GOT3 (cell line): ENCODE data around the gene TERT.
"Not testable (repeated sequence)": the region's sequence is repeated elsewhere in the genome, so short reads cannot be mapped to it uniquely, and the experiment has no call there.

Experiments
- DNase-seq: peaks from one replicate; lab custom pipeline; 2025; ENCODE audit warnings: mixed read lengths; lab: John Stamatoyannopoulos, UW

Gene TERT

DNA sequence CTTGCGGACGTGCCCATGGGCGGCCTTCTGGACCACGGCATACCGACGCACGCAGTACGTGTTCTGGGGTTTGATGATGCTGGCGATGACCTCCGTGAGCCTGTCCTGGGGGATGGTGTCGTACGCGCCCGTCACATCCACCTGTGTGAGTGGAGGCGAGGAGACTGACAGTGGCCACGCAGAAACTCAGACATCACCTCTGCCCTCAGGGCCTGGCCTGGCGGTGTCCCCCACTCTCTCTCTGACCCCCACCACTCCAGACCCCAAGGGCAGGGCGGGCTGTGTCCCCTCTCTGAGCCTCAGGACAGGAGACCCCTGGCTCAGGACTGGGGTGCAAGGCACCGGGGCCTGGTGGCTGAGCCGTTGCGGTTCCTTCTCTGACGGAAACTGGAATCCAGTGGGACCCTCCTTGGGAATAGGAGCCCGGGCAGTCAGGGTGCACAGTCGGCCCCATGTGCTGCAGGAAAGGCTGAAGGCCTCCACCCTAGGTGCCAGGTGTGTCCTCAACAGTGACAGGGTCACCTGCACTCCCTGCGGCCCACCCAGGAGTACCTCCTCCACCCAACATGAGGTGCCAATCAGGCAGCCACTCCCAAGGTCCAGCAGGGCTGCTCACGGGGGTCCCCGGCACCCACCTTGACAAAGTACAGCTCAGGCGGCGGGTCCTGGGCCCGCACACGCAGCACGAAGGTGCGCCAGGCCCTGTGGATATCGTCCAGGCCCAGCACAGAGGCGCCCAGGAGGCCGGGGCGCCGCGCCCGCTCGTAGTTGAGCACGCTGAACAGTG, 16.0 kb downstream of the TERT start:
- no peak for DNase-seq

DNA sequence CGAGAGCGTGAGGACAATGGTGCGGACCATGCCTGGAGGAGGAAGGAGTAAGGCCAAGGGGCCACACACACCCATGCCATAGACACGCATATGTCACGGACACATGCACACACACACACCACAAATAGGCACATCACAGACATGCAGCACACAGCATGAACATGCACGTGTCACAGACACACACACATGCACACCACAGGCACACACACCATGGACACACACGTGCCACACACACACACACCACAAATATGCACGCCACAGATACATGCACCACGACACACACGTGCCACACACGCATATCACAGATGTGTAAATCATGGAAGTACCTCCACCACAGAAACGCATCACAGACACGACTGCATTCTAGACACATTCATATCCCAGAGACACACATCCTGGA, 16.7 kb downstream of the TERT start:
- no peak for DNase-seq

DNA sequence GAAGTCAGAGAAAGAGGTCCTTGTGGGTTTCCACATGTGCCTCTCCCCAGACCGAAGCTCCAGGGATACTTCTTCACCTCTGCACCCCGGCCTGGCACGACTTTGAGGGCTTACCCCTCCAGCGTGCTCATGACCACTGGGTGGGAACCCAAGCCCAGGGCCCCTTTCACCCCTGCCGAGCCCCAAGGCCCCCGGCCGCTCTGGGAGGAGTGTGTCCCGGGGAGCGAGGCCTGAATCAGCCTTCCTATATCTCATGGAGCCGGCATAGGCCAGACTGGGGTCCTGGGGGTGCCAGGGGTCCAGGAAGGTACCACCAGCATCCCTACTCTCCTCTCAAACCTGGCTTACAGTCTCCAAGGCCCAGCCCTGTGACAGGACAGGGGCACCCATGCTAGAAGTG, 17.1 kb downstream of the TERT start:
- no peak for DNase-seq

DNA sequence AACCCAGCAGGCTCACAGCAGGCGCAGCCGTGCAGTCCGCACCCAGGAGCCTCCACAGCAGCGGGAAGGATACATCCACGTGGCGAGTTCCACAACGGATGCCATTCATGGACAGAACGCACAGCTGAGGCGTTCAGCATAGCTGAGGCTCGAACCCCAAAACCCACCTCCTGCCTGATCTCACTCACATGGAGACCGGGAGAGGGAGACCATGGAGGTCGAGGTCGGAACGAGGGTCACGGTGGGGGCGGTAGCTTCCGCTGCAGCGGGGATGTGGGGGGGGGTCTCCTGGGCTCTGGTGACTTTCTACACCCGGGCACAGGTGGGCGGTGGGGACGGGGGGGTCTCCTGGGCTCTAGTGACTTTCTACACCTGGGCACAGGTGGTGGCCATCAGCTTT, 17.5 kb downstream of the TERT start:
- DNase-seq = no peak

DNA sequence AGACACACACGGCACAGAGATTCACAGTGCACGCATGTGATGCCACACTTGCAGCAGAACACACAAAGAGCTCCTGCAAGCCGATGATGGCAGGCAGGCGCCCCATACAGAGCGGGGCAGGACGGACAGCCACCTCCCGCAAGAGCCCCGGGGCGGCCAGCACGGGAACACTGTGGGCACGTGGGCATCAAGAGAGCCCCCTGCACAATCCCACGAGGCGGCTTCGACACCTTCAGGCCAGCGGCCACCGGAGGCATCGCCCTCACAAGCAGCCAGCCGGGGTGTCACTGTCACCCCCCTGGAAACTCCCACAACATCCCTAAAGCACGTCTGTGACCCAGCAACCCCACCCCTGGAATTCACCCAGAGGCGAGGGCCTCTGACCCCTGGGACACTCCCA, 17.9 kb downstream of the TERT start:
- DNase-seq = no peak

GRCh38 chr5:1275397-1276391, 19.2 kb downstream of the TERT start:
- not testable (repeated sequence) for DNase-seq

DNA sequence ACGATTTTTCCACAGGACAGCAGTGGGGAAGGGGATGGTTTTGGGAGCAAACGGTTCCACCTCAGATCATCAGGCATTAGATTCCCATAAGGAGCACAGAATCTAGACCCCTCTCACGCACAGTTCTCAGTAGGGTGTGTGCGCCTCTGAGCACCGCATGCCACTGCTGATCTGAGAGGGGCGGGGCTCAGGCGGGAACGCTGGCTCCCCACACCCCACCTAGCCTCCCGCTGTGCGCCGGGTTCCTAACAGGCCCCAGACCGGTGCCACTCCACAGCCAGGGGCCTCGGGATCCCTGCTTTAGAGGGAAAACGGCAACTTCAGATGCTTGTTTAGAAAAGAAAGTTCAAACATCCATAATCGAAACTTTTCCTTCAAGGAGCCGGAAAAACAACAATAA, 20.4 kb downstream of the TERT start:
- DNase-seq = no peak

DNA sequence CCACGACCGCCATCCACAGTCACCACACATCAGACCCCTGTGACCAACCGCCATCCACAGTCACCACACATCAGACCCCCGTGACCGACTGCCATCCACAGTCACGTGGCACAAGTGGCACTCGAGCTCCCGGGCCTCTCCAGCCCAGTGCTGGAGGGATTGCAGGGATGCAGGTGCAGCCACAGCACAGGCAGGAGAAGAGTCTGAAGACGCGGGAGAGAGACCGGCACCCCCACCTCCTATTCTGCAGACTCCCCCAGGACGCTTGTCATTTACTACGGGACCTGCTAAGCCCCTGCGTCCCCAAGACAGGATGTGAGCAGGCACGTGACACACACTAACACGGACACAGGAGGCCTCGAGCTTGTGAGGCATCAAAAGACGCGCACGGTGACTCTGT, 21.1 kb downstream of the TERT start:
- no peak for DNase-seq

DNA sequence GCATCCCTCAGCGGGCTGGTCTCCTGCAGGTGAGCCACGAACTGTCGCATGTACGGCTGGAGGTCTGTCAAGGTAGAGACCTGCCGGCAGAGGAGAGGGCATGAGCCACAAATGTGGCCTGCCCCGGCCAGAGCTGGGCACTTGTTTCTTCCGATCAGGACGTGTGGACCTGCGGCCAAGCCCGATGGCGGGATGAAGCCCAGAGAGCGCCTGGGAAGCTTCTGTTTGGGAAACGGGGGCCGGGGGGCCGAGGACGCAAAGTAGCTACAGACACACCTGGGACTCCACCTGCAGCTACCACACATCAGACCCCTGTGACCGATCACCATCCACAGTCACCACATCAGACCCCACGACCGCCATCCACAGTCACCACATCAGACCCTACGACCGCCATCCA, 22.7 kb downstream of the TERT start:
- DNase-seq = no peak

DNA sequence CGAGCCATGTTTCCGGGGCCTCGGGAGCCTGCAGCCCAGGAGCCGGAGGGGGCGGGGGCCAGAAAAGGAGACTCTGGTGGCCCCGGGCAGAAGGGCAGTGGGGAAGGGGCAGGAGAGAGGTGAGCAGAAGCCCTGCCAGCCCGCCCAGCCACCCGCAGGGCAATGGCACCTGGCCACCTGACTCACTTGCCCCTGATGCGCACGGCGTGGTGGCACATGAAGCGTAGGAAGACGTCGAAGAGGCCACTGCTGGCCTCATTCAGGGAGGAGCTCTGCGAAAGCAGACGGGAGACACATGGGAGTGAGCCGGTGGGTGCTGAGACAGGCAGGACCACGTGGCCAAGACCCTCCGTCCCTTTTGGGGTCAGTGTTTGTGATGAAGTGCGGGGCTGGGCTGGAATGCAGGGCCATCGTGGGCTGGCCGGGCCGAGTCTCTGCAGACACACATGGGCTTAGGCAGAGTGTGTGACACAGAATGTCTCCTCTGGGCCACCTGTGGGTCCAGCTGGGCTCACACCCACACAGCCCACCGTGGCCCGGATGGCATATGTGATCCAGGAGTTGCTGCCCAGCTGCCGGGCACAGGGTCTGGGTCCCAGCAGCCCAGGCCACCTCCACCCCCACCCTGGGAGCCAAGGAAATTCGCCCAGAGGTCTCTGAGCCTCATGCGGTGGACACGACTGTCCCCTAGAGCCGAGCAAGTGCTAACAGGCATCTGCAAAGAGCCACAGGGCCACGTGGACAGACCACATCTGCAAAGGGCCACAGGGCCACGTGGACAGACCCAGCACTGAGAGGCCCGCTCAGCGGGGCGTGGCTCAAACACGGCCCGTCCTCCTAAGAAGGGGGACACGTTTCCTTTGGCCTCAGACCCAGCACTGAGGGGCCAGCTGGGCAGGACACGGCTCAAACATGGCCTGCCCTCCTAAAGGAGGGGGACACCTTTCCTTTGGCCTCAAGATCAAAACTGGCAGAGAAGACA, 23.6 kb downstream of the TERT start:
- no peak for DNase-seq

GRCh38 chr5:1270426-1270825, 24.4 kb downstream of the TERT start:
- no peak for DNase-seq

DNA sequence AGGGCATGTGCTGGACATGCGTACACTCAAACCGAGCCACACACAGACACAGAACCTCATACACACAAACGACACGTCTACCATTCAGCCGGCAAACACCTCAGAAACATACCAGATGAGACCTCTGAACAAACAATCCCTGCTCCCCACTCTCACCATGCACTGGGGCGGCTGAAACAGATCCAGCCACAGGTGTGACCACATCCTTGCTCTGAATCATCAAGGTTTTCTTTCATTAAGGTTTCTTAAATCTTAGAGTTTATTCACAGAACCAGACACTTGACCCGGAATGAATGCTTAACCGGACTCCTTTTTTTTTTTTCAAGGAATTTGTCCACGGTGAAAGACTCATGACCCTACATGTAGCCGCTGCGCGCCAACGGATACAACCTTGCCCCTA, 26.2 kb downstream of the TERT start:
- DNase-seq = no peak

DNA sequence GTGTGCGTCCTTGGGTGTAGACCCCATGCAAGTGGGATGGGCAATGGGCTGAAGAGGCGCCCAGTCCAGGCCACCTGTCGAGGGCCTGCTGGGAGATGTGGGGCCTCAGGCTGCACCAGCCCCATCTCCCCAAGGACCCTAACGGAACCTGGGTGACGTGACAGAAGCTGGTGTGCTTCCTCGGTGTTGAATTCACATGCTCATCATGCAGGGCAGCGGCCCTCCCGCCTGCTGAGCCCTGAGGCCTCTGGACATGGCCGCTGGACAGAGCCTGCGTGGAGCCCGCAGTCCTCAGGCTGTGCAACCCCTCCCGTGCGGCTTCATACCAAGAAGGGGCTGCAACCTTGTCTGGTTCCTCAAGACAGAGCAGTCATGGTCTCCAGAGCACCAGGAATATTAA, 26.8 kb downstream of the TERT start:
- DNase-seq = no peak

DNA sequence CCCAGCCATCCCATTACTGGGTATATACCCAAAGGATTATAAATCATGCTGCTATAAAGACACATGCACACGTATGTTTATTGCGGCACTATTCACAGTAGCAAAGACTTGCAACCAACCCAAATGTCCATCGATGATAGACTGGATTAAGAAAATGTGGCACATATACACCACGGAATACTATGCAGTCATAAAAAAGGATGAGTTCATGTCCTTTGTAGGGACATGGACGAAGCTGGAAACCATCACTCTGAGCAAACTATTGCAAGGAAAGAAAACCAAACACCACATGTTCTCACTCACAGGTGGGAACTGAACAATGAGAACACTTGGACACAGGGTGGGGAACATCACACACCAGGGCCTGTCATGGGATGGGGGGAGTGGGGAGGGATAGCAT, 27.4 kb downstream of the TERT start:
- not testable (repeated sequence) for DNase-seq

GRCh38 chr5:1266791-1267190, 28.1 kb downstream of the TERT start:
- no peak for DNase-seq

DNA sequence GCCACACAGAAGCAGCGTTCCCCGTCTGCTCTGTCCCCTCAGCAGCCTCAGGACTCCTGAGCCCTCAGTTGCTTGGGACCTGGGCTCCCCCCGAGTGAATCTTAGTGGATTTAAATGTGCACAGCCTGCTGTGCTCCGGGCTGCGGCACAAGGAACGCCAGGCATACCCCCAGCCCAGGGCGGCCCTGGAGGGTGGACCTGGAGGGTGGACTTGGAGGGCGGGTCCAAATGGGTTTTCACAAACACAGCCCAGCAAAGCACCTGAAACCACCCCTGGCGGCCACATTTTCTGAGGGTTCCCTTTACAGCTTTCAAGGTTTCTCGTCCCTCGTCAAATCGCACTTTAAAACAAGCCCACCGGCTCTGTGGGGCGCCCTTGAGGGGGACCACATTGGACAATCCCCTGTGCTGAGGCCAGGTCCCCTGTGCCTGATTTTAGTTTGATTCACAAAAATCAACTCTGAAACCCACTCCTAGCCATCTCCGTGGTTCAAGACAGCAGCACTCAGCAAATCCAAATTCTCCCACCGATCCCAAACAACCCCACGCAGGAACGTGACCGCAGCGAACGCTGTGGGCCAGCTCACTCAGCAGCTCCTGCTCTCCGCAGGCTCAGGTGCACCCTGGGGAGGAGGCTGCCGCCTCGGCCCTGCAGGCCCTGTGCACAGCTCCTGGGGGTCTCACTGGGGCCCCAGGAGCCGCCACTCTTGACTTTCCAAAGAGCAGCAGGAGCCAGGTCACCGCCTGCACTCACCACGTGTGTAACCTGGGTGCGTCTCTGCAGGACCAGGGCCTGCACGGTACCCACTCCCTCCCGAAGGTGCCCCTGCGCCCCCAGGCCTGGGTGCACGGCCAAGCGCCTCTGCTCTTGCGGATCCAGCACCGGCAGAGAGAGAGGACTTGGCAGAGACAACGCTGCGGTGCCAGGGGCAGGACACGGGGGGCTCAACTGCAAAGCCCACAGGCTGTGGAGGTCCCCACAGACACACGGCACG, 29.1 kb downstream of the TERT start:
- no peak for DNase-seq

DNA sequence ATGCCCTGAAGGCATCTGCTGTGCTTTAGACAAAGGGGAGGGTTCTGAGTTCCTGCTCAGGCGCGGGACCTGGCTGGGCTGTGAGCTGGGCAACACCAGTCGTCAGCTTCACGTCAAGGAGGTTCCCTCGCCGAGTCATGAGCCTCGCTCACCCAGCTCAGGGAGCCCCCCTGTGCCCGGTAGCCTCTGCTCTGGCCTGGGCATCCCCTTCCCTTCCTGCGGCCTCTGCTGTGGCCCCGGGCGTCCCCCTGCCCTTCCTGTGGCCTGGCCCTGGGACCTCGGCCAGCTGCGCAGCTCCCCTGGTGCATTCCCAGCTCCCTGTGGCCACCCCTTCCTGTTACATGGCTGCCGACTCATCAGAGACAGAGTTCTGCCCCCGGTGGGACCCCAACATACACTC, 29.8 kb downstream of the TERT start:
- DNase-seq = no peak

- no peak for DNase-seq
These were observed 30.7 kb downstream of the TERT start for GRCh38 chr5:1264211-1264610.

- no peak for DNase-seq
These were observed 32.5 kb downstream of the TERT start for GRCh38 chr5:1262381-1262780.

DNA sequence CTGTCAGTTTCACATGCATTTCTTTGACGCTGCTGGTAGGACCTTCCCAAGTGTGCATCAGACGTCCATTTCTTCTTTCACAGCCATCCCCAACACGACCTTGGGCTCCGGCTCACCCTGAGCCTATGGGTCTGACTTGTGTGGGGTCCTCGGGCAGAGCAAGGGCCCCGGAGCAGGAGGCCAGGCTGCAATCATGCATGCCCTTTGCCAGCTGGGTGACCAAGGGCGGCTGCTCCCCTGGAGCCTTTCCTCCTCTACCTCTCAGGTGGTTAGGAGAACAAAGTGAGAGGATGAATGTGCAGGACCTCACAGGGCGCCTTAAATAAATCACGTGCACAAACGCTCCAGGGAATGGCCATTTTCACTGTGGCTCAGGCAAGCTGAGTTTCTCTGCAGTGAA, 33.2 kb downstream of the TERT start:
- DNase-seq = no peak
